CD4-positive, alpha-beta T cell treated with Interleukin-4 for 1 hour (primary cell): ENCODE measurements around the gene MISP3.

Source experiments
- DNase-seq, 2 donors: peaks; one replicate each; pipeline ENCODE4 v3.0.0-alpha.2; 2020 to 2022

The MISP3 gene

GRCh38 chr19:14054099-14054498 lies 18.5 kb upstream of the MISP3 start:
- DNase-seq: no peak

- DNase-seq: no peak
Measured at GRCh38 chr19:14054721-14055120, 17.9 kb upstream of the MISP3 start.

GRCh38 chr19:14055396-14055795 lies 17.2 kb upstream of the MISP3 start:
- DNase-seq: no peak

GRCh38 chr19:14056069-14056666 lies 16.4 kb upstream of the MISP3 start:
- no peak for DNase-seq

DNA sequence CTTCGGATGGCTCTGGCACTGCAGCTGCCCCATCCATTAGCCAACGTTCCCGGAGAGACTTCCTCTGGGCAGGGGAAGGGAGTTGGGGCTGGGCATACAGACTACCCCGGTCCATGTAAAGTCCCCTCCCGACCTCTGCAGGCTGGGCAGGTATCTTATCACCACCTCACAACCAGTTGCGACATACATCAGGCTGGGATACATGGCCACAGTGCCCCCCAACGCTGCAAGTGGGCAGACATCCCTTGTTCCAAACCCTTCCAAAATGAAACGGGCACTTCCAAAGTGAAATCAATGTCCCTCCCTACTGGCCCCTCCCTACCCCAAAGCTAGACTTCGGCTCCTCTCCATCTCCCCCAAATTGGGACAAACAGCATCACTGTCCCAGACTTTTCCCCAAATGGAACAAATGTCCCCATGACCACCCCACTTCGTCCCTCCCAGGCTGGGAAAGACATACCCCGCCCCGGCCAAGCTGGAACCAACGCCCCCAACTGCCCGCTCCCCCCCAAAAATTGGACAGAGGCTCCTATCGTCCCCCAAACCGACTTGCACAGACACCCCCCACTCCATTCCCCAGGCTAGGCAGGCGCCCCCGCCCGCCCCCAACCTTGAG lies 15.7 kb upstream of the MISP3 start:
- no peak for DNase-seq

- no peak for DNase-seq
Measured at GRCh38 chr19:14058182-14059092, 14.1 kb upstream of the MISP3 start.

GRCh38 chr19:14059093-14059480 lies 13.5 kb upstream of the MISP3 start:
- DNase-seq: peak; percentile 37 to 50

DNA sequence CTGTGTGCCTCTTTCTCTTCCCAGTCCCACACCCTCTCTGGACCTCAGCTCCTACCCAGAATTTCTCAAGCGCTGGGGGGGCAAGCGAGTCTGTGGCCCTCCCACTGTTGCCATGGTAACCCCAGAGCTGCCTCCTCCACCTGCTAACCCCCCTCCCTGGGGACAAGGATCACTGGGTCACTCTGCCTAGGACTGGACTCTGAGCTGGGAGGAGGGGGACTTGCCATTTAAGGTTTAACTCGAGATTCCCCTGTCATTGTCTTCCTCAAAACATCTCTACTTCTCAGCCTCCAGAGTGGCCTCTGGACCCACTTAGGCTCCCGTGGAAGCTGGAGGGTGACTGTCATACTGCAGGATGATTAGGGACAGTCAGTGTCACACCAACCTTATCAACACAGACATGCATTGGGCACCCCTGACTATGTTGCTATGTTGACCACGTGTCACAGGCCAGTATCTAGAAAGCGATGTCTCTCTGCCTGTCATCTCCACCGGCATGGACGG lies 12.9 kb upstream of the MISP3 start:
- no peak for DNase-seq

DNA sequence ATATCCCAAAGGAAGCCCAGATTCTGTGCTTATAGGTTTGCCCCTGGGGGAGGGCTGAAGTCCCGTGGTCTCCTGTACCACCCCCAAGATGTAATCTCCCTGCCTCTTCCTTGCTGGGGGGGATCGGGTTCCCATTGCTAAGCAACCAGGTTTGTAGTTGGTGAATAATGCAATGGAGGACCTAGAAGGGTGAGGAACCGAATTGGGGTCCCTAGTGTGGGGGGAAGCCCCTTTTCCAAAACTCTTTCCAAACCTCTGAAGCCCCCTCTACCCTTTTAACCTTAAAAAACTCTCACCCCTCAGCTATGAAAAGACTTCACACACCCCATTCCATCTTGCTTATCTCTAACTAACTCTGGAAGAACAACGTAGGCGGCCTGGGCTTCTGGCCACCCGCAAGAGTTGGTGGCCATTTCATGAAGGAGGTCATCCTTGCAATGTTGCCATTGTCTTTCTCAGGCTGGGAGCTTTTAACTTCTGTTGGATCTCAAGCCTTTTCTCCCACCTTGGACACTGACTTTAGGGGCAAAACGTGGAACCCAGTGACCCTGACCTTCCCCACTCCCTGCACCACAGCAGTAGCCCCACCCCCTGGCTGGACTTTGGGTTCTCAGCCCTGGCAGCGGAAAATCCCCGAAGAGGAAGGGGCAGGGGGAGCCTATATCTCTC lies 11.4 kb upstream of the MISP3 start:
- DNase-seq: no peak

- no peak for DNase-seq
Measured at GRCh38 chr19:14061751-14062557, 10.6 kb upstream of the MISP3 start, which contains the start of gene PALM3. TSS of gene PALM3 (minus strand) at chr19:14062076. CDS start at chr19:14061980, 96 bp downstream.

GRCh38 chr19:14062558-14062855 lies 10.1 kb upstream of the MISP3 start:
- DNase-seq: no peak

DNA sequence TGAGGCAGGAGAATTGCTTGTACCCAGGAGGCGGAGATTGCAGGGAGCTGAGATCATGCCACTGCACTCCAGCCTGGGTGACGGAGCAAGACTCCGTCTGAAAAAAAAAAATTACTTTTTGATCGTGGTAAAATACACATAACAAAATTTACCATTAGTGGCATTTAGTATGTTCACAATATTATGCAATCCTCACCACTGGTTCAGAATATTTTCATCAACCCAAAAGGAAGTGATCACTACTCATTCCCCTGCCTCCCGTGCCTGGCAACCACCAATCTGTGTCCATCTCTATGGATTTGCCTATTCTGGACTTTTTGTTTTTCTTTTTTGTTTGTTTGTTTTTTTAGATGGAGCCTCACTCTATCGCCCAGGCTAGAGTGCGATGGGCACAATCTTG lies 9.5 kb upstream of the MISP3 start:
- no peak for DNase-seq

GRCh38 chr19:14066134-14066533 lies 6.5 kb upstream of the MISP3 start:
- no peak for DNase-seq

- no peak for DNase-seq
Measured at GRCh38 chr19:14070268-14071050, 2.1 kb upstream of the MISP3 start.

DNA sequence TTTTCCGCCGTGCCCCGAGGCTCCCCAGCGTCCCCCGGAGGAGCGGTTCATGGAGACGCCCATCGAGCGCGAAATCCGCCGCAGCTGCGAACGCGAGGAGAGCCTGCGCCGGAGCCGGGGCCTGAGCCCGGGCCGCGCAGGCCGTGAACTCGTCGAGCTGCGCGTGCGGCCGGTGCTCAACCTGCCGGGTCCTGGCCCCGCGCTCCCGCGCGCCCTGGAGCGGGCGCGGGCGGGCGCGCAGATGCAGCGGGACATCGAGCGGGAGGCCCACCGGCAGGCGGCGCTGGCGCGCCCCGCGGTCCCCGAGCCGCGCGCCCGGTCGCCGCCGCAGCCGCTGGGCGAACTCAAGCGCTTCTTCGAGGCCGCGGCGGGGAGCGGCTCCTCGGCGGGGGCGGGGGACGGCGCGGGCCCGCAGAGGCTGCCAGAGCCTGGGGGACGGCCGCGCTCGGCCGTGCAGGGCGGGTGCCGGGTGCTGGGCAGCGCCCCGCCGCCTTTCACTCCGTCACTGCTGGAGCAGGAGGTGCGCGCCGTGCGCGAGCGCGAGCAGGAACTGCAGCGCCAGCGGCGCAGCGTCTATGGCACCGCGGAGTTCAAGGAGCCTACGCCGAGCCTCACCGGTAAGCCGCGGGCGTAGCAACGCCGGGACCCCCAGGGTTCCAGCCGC lies 807 bp downstream of the MISP3 start:
- DNase-seq: peak; percentile 75 to 79

GRCh38 chr19:14073925-14074838 lies 1.6 kb downstream of the MISP3 start:
- no peak for DNase-seq

GRCh38 chr19:14078411-14078810 lies 5.8 kb downstream of the MISP3 start:
- no peak for DNase-seq

DNA sequence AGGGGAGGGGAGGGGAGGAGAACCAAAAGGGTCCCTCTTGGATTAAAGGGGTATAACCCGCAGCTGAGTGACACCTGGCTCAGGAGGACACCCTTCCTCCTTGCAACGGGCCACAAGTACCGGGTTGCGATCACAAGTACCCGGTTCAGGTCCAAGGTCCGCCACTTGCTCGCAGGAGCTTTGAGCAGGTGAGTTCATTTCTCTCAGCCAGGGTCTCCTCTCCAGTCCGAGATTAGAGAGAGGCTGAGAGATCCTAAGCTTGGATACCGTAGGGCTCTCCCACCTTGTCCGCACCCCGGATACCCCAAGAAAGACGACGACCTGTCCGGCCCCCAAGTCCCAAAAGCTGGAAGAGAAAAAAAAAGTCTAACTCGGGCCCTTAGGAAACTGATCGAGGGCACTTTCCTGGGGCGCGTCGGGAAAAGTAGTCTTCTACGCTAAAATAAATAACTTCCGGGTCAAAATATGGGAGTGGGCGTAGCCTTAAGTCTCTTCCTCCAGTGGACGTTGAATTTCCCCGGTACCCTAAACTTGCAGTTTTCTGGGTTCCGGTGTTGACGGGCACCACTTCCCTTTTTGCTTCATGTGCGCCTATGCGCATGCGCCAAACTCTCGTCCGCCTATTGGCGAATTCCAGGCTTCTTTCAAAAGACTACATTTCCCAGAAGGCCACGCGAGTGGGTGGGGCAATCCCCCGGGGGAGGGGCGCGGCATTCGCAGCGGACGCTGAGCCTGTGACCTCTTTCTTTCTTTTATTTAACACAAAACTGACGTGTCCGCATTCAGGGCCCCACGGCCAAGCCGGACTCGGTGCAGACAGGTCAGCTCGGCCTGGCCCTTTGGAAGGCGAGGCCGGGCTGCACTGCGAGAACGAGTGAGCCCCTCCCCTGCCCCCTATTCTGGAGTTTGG lies 8.6 kb downstream of the MISP3 start:
- peak; percentile 99 to 100 for DNase-seq
